Measurements from ENCODE around the gene MAMLD1. TPM values are rescaled to one million over a fixed set of nuclear protein-coding genes. Genes with fewer than 3 reads are reported as not detected.
"Not testable (repeated sequence)": the region's sequence is repeated elsewhere in the genome, so short reads cannot be mapped to it uniquely, and the experiment has no call there.

Gene MAMLD1
- 16.0 TPM for polyA plus RNA-seq (ENCODE audit: insufficient read length)

GRCh38 chrX:150362599-150363481 lies at the start of gene MAMLD1:
Gene MAMLD1, plus strand, starts transcription at chrX:150363317. Its CDS starts 82,200 bp downstream, at chrX:150445517.
- DNase-seq (ENCODE audit: low read depth), result peak; percentile 44

- no peak for DNase-seq (ENCODE audit: low read depth)
These were observed 49.6 kb upstream of the MAMLD1 start for GRCh38 chrX:150313514-150313913.

- no peak for DNase-seq (ENCODE audit: low read depth)
These were observed 48.9 kb upstream of the MAMLD1 start for GRCh38 chrX:150314186-150314585.

- DNase-seq (ENCODE audit: low read depth), result no peak
These were observed 46.6 kb upstream of the MAMLD1 start for GRCh38 chrX:150316564-150316963.

GRCh38 chrX:150323020-150323419 lies 40.1 kb upstream of the MAMLD1 start:
- DNase-seq (ENCODE audit: low read depth), result no peak

- no peak for DNase-seq (ENCODE audit: low read depth)
These were observed 38.9 kb upstream of the MAMLD1 start for GRCh38 chrX:150324035-150324728.

- DNase-seq (ENCODE audit: low read depth), result no peak
These were observed 38.2 kb upstream of the MAMLD1 start for GRCh38 chrX:150324919-150325318.

- no peak for DNase-seq (ENCODE audit: low read depth)
These were observed 36.4 kb upstream of the MAMLD1 start for GRCh38 chrX:150326541-150327247.

- DNase-seq (ENCODE audit: low read depth), result no peak
These were observed 33.8 kb upstream of the MAMLD1 start for GRCh38 chrX:150329282-150329681.

- DNase-seq (ENCODE audit: low read depth), result no peak
These were observed 33.2 kb upstream of the MAMLD1 start for GRCh38 chrX:150329868-150330267.

- DNase-seq (ENCODE audit: low read depth), result no peak
These were observed 31.1 kb upstream of the MAMLD1 start for GRCh38 chrX:150332023-150332422.

GRCh38 chrX:150334100-150334499 lies 29.0 kb upstream of the MAMLD1 start:
- DNase-seq (ENCODE audit: low read depth), result no peak

GRCh38 chrX:150334981-150335380 lies 28.1 kb upstream of the MAMLD1 start:
- DNase-seq (ENCODE audit: low read depth), result no peak

GRCh38 chrX:150337026-150337425 lies 26.1 kb upstream of the MAMLD1 start:
- DNase-seq (ENCODE audit: low read depth), result no peak

- DNase-seq (ENCODE audit: low read depth), result no peak
These were observed 25.6 kb upstream of the MAMLD1 start for GRCh38 chrX:150337536-150337935.

- no peak for DNase-seq (ENCODE audit: low read depth)
These were observed 24.5 kb upstream of the MAMLD1 start for GRCh38 chrX:150338615-150339014.

GRCh38 chrX:150339736-150340135 lies 23.4 kb upstream of the MAMLD1 start:
- DNase-seq (ENCODE audit: low read depth), result no peak

GRCh38 chrX:150340326-150340725 lies 22.8 kb upstream of the MAMLD1 start:
- not testable (repeated sequence) for DNase-seq (ENCODE audit: low read depth)

GRCh38 chrX:150347471-150347870 lies 15.6 kb upstream of the MAMLD1 start:
- DNase-seq (ENCODE audit: low read depth), result no peak

- DNase-seq (ENCODE audit: low read depth), result no peak
These were observed 14.8 kb upstream of the MAMLD1 start for GRCh38 chrX:150348365-150348764.

- no peak for DNase-seq (ENCODE audit: low read depth)
These were observed 11.0 kb upstream of the MAMLD1 start for GRCh38 chrX:150352114-150352513.

GRCh38 chrX:150352581-150352980 lies 10.5 kb upstream of the MAMLD1 start:
- DNase-seq (ENCODE audit: low read depth), result no peak

Data from forelimb muscle (tissue), 1 donor.